Trophoblast cell (in vitro differentiated cells and primary cell): Measurements from ENCODE around the gene ASPDH.

Experiments
- DNase-seq, 2 donors: peaks; one replicate each; pipeline ENCODE4 v3.0.0-alpha.2; 2016
- H2AFZ ChIP-seq: 2 replicates; pipeline ENCODE4 v1.6.1; 2013; ENCODE audit warnings: low read length, moderate library complexity, mild to moderate bottlenecking; ENCODE audit not compliant: insufficient read depth, poor library complexity
- H2AK5ac ChIP-seq: 2 replicates; pipeline ENCODE4 v1.6.1; 2013; ENCODE audit warnings: mild to moderate bottlenecking, low read length
- H2BK120ac ChIP-seq: 2 replicates; pipeline ENCODE4 v1.6.1; 2013; ENCODE audit warnings: low read length, mild to moderate bottlenecking, moderate library complexity; ENCODE audit not compliant: insufficient read depth, poor library complexity
- H2BK12ac ChIP-seq: 2 replicates; pipeline ENCODE4 v1.6.1; 2013; ENCODE audit warnings: mild to moderate bottlenecking, low read length, moderate library complexity
- H2BK5ac ChIP-seq: 2 replicates; pipeline ENCODE4 v1.6.1; 2013; ENCODE audit warnings: low read length, low read depth, moderate library complexity, mild to moderate bottlenecking; ENCODE audit not compliant: poor library complexity
- H3K14ac ChIP-seq: 2 replicates; pipeline ENCODE4 v1.6.1; 2013; ENCODE audit warnings: mild to moderate bottlenecking, low read length
- H3K18ac ChIP-seq: 2 replicates; pipeline ENCODE4 v1.6.1; 2013; ENCODE audit warnings: mild to moderate bottlenecking, low read length
- H3K23ac ChIP-seq: 2 replicates; pipeline ENCODE4 v1.6.1; 2013; ENCODE audit warnings: low read length
- H3K27ac ChIP-seq: 2 replicates; pipeline ENCODE4 v1.5.1; 2013; ENCODE audit warnings: low read depth, mild to moderate bottlenecking, inconsistent platforms, low read length, moderate library complexity
- H3K27me3 ChIP-seq: 2 replicates; pipeline ENCODE4 v1.6.1; 2013; ENCODE audit warnings: inconsistent platforms, mild to moderate bottlenecking, low read length, moderate library complexity; ENCODE audit not compliant: insufficient read depth
- H3K36me3 ChIP-seq, 2 experiments: 1 replicate in 1 of 2; 2 replicates in 1 of 2; pipeline ENCODE4 v1.6.1; 2013; ENCODE audit warnings: low read length in 2 of 2, mild to moderate bottlenecking in 2 of 2, moderate library complexity in 1 of 2; ENCODE audit not compliant: insufficient read depth in 2 of 2, control insufficient read depth in 1 of 2
- H3K4ac ChIP-seq: 2 replicates; pipeline ENCODE4 v1.6.1; 2013; ENCODE audit warnings: low read depth, mild to moderate bottlenecking, low read length, moderate library complexity
- H3K4me1 ChIP-seq, 2 experiments: 1 replicate in 1 of 2; 2 replicates in 1 of 2; pipeline ENCODE4 v1.6.1; 2013; ENCODE audit warnings: low read length in 2 of 2, mild to moderate bottlenecking in 2 of 2, moderate library complexity in 1 of 2; ENCODE audit not compliant: insufficient read depth in 2 of 2, control insufficient read depth in 1 of 2
- H3K4me2 ChIP-seq: 2 replicates; pipeline ENCODE4 v1.6.1; 2013; ENCODE audit warnings: inconsistent platforms, mild to moderate bottlenecking, low read length, moderate library complexity
- H3K4me3 ChIP-seq: 2 replicates; pipeline ENCODE4 v1.5.1; 2013; ENCODE audit warnings: mild to moderate bottlenecking, low read depth, low read length, inconsistent platforms
- H3K79me1 ChIP-seq: one replicate; pipeline ENCODE4 v1.6.1; 2013; ENCODE audit warnings: low read length
- H3K79me2 ChIP-seq: 2 replicates; pipeline ENCODE4 v1.6.1; 2013; ENCODE audit warnings: low read length, mild to moderate bottlenecking; ENCODE audit not compliant: control insufficient read depth, insufficient read depth, poor library complexity
- H3K9ac ChIP-seq: 2 replicates; pipeline ENCODE4 v1.6.1; 2013; ENCODE audit warnings: mild to moderate bottlenecking, low read length
- H3K9me3 ChIP-seq: 2 replicates; pipeline ENCODE4 v1.6.1; 2013; ENCODE audit warnings: low read depth, mild to moderate bottlenecking, control low read depth, inconsistent platforms, low read length; ENCODE audit not compliant: insufficient read depth
- H4K12ac ChIP-seq: 2 replicates; pipeline ENCODE4 v1.6.1; 2013; ENCODE audit warnings: low read depth, mild to moderate bottlenecking, low read length, moderate library complexity
- H4K8ac ChIP-seq: 2 replicates; pipeline ENCODE4 v1.6.1; 2013; ENCODE audit warnings: low read depth, mild to moderate bottlenecking, low read length, moderate library complexity
- H4K91ac ChIP-seq: one replicate; pipeline ENCODE4 v1.6.1; 2013; ENCODE audit warnings: low read depth, mild to moderate bottlenecking, low read length, moderate library complexity
- WGBS: extraction: QIAGEN DNeasy Blood & Tissue Kit; methylation state at CpG from one replicate; pipeline ENCODE4 v1.1.7; 2013; ENCODE audit warnings: missing lambda C conversion rate; ENCODE audit not compliant: insufficient read length, insufficient coverage; ENCODE audit errors: extremely low coverage; 5-methylcytosine and 5-hydroxymethylcytosine counted together

The ASPDH gene

GRCh38 chr19:50495020-50495531, 18.6 kb downstream of the ASPDH start:
- Histone ChIP-seq H2AFZ (no peak overlapping the region), H3K79me1 (peaks cover 12% of the 10 kb centered on the region), H3K18ac (no peak overlapping the region), H3K4ac (no peak overlapping the region), H3K36me3 (peaks cover 4% of the 10 kb centered on the region in 2 experiments), H2BK12ac (no peak overlapping the region), H4K12ac (no peak overlapping the region), H3K4me2 (no peak overlapping the region), H3K14ac (no peak overlapping the region), H3K27ac (no peak overlapping the region), H3K79me2 (peaks cover 2% of the 10 kb centered on the region), H2BK5ac (no peak overlapping the region), H2BK120ac (no peak overlapping the region), H4K91ac (no peak overlapping the region), H3K23ac (no peak overlapping the region), H3K4me3 (no peak overlapping the region), H3K9me3 (peaks cover 4% of the 10 kb centered on the region), H3K4me1 (peaks cover 9 to 20% of the 10 kb centered on the region in 2 experiments), H3K27me3 (peaks cover 2% of the 10 kb centered on the region), H2AK5ac (no peak overlapping the region), H3K9ac (no peak overlapping the region), H4K8ac (no peak overlapping the region)
- no peak for DNase-seq
- WGBS: no CpG with 5 or more reads among the region's 5 CpGs

GRCh38 chr19:50494186-50495019, 19.3 kb downstream of the ASPDH start:
- WGBS: no CpG with 5 or more reads among the region's 7 CpGs
- no peak overlapping the region for H3K4me3 ChIP-seq
- H3K36me3 ChIP-seq: peaks cover 4% of the 10 kb centered on the region in 2 experiments
- no peak overlapping the region for H4K12ac ChIP-seq
- H3K23ac ChIP-seq: no peak overlapping the region
- H3K27ac ChIP-seq: no peak overlapping the region
- no peak overlapping the region for H2BK12ac ChIP-seq
- H3K9me3 ChIP-seq: peaks cover 4% of the 10 kb centered on the region
- no peak overlapping the region for H2AK5ac ChIP-seq
- H3K79me1 ChIP-seq: peaks cover 8% of the 10 kb centered on the region
- H4K91ac ChIP-seq: no peak overlapping the region
- no peak for DNase-seq
- H2BK5ac ChIP-seq: no peak overlapping the region
- peaks cover 8 to 20% of the 10 kb centered on the region in 2 experiments for H3K4me1 ChIP-seq
- no peak overlapping the region for H3K9ac ChIP-seq
- H2AFZ ChIP-seq: no peak overlapping the region
- H3K18ac ChIP-seq: no peak overlapping the region
- H3K27me3 ChIP-seq: peaks cover 2% of the 10 kb centered on the region
- H4K8ac ChIP-seq: no peak overlapping the region
- H3K4me2 ChIP-seq: no peak overlapping the region
- no peaks in the 10 kb centered on the region for H3K79me2 ChIP-seq
- no peak overlapping the region for H3K14ac ChIP-seq
- H3K4ac ChIP-seq: no peak overlapping the region
- no peak overlapping the region for H2BK120ac ChIP-seq

GRCh38 chr19:50493171-50493570, 20.5 kb downstream of the ASPDH start:
- no peak overlapping the region for H3K23ac ChIP-seq
- peaks cover 10 to 24% of the 10 kb centered on the region in 2 experiments for H3K4me1 ChIP-seq
- no peaks in the 10 kb centered on the region for H3K79me2 ChIP-seq
- no CpG with 5 or more reads among the region's 8 CpGs for WGBS
- H3K4me2 ChIP-seq: no peak overlapping the region
- H3K27ac ChIP-seq: no peak overlapping the region
- peaks cover 4% of the 10 kb centered on the region in 2 experiments for H3K36me3 ChIP-seq
- H3K9me3 ChIP-seq: peaks cover 4% of the 10 kb centered on the region
- no peak overlapping the region for H4K8ac ChIP-seq
- no peak overlapping the region for H2AK5ac ChIP-seq
- H2BK12ac ChIP-seq: no peak overlapping the region
- no peak overlapping the region for H4K12ac ChIP-seq
- peaks cover 2% of the 10 kb centered on the region for H3K27me3 ChIP-seq
- H3K14ac ChIP-seq: no peak overlapping the region
- H2BK5ac ChIP-seq: no peak overlapping the region
- no peak overlapping the region for H3K18ac ChIP-seq
- no peak overlapping the region for H3K4me3 ChIP-seq
- no peak overlapping the region for H2AFZ ChIP-seq
- no peak for DNase-seq
- H2BK120ac ChIP-seq: no peak overlapping the region
- peaks cover 8% of the 10 kb centered on the region for H3K79me1 ChIP-seq
- H4K91ac ChIP-seq: no peak overlapping the region
- no peak overlapping the region for H3K4ac ChIP-seq
- H3K9ac ChIP-seq: no peak overlapping the region

GRCh38 chr19:50492303-50493052, 21.2 kb downstream of the ASPDH start:
- H2BK120ac ChIP-seq: no peak overlapping the region
- no peak overlapping the region for H4K91ac ChIP-seq
- H3K4me3 ChIP-seq: no peak overlapping the region
- no CpG with 5 or more reads among the region's 12 CpGs for WGBS
- H3K79me1 ChIP-seq: peaks cover 8% of the 10 kb centered on the region
- no peak overlapping the region for H3K4me2 ChIP-seq
- peaks cover 4% of the 10 kb centered on the region for H3K9me3 ChIP-seq
- H3K18ac ChIP-seq: no peak overlapping the region
- no peak overlapping the region for H4K8ac ChIP-seq
- H3K23ac ChIP-seq: no peak overlapping the region
- no peak overlapping the region for H2AK5ac ChIP-seq
- peaks cover 10 to 24% of the 10 kb centered on the region in 2 experiments for H3K4me1 ChIP-seq
- no peak overlapping the region for H2BK5ac ChIP-seq
- no peak overlapping the region for H3K27ac ChIP-seq
- peaks cover 4% of the 10 kb centered on the region in 2 experiments for H3K36me3 ChIP-seq
- no peak overlapping the region for H2AFZ ChIP-seq
- no peaks in the 10 kb centered on the region for H3K79me2 ChIP-seq
- H2BK12ac ChIP-seq: no peak overlapping the region
- no peak overlapping the region for H3K9ac ChIP-seq
- peaks cover 2% of the 10 kb centered on the region for H3K27me3 ChIP-seq
- H3K14ac ChIP-seq: no peak overlapping the region
- H4K12ac ChIP-seq: no peak overlapping the region
- no peak for DNase-seq
- no peak overlapping the region for H3K4ac ChIP-seq
